ENCODE measurements around the gene CHRNB2. TPM values are rescaled to one million over a fixed set of nuclear protein-coding genes. Genes with fewer than 3 reads are reported as not detected.

The CHRNB2 gene
- total RNA-seq, 4 donors from 2014 or later = 1.1 TPM; not detected in 3

DNA sequence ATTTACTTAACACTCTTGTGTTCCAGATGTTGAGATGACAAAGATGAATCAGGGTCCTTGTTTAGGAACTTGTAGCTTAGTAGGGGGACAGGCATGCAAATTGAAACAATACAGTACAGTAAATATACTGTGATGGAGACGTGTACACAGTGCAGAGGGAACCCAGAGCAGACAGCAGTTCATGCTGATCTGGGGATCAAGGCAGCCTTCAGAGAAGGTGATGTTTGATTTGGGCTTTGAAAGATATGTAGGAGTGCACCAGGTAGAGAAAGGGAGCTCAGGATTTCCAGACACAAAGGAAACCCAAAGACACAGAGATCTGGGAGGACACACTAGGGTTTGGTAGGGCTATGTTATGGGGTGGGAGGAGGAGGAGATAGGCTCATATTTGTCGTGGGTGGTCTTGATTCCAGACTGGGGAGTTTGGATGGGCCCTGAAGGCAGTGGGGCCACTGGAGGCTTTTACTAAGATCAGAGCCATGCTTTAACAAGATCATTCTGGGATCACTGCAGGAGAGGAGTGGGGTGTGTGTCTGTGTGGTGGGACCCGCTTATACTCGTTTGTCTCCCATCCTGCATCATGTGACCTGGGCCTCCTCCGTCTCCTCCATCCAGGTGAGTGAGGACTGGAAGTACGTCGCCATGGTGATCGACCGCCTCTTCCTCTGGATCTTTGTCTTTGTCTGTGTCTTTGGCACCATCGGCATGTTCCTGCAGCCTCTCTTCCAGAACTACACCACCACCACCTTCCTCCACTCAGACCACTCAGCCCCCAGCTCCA lies 7.8 kb downstream of the CHRNB2 start:
- intact Hi-C loops (cut with DNase I; ENCODE audit: low total_unique reads) = loop anchor here (10.0 kb wide), 1 partner anchor 309 kb away; no protein-coding TSS in a partner anchor
- TF ChIP-seq, protein P1, sequence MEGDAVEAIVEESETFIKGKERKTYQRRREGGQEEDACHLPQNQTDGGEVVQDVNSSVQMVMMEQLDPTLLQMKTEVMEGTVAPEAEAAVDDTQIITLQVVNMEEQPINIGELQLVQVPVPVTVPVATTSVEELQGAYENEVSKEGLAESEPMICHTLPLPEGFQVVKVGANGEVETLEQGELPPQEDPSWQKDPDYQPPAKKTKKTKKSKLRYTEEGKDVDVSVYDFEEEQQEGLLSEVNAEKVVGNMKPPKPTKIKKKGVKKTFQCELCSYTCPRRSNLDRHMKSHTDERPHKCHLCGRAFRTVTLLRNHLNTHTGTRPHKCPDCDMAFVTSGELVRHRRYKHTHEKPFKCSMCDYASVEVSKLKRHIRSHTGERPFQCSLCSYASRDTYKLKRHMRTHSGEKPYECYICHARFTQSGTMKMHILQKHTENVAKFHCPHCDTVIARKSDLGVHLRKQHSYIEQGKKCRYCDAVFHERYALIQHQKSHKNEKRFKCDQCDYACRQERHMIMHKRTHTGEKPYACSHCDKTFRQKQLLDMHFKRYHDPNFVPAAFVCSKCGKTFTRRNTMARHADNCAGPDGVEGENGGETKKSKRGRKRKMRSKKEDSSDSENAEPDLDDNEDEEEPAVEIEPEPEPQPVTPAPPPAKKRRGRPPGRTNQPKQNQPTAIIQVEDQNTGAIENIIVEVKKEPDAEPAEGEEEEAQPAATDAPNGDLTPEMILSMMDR (IDR thresholded peaks at IDR 0.05) = no peak
- no peak for TF ChIP-seq POLR2A (IDR thresholded peaks at IDR 0.05)

DNA sequence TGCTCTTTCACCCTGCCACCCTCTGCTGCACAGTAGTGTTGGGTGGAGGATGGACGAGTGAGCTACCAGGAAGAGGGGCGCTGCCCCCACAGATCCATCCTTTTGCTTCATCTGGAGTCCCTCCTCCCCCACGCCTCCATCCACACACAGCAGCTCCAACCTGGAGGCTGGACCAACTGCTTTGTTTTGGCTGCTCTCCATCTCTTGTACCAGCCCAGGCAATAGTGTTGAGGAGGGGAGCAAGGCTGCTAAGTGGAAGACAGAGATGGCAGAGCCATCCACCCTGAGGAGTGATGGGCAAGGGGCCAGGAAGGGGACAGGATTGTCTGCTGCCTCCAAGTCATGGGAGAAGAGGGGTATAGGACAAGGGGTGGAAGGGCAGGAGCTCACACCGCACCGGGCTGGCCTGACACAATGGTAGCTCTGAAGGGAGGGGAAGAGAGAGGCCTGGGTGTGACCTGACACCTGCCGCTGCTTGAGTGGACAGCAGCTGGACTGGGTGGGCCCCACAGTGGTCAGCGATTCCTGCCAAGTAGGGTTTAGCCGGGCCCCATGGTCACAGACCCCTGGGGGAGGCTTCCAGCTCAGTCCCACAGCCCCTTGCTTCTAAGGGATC lies 8.5 kb downstream of the CHRNB2 start:
- Histone ChIP-seq H3K36me3 (no peaks in the 10 kb centered on the region), H3K27ac (no peak overlapping the region), H3K4me3 (no peak overlapping the region), H3K9me3 (no peaks in the 10 kb centered on the region), H3K27me3 (no peaks in the 10 kb centered on the region), H3K4me1 (no peaks in the 10 kb centered on the region)
- no peak for TF ChIP-seq POLR2A (IDR thresholded peaks at IDR 0.05)
- intact Hi-C loops (cut with DNase I; ENCODE audit: low total_unique reads) = loop anchor here (10.0 kb wide), 1 partner anchor 309 kb away; no protein-coding TSS in a partner anchor
- no peak for DNase-seq

More for the DNA sequence above, 7.8 kb downstream of the CHRNB2 start:
- DNase-seq = no peak
- H3K36me3 ChIP-seq = no peaks in the 10 kb centered on the region
- no peaks in the 10 kb centered on the region for H3K9me3 ChIP-seq
- no peaks in the 10 kb centered on the region for H3K4me1 ChIP-seq
- no peak overlapping the region for H3K27ac ChIP-seq
- no peak overlapping the region for H3K4me3 ChIP-seq
- no peaks in the 10 kb centered on the region for H3K27me3 ChIP-seq

DNA sequence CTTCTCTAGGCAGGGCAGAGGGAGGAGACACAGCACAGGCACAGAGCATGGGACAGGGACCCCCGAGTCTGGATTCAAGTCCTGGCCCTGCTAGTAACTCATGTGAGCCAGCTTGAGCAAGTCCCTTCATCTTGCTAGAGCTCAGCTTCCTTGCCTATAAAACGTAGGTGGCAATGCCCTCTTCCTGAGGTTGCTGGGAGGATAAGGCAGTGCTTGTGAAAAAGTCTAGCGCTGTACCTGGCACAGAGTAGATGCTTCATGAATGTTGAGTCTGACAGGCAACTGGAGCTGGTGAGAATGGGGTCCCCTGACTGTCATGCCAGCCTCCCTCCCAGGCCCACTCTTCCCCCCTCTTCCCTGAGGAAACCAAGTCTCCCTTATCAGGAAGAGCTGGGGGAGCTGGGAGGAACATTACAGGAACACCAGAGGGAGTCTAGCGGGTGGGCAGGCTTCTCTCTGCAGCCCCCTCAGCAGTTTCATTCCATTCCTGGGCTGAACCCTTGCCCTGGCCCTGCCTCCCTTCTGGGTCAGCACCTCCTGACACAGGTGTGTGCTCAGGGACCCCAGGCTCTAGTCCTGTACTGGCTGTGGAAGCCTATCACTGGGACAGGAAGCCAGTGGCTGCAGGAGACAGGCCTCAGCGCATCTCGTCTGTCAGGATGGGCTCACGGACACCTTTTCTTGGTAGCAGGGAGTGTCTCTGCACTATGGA lies 9.9 kb downstream of the CHRNB2 start:
- TF ChIP-seq POLR2A (IDR thresholded peaks at IDR 0.05) = no peak
- TF ChIP-seq, protein P1 (IDR thresholded peaks at IDR 0.05) = no peak
- Histone ChIP-seq H3K4me3 (no peak overlapping the region), H3K9me3 (no peaks in the 10 kb centered on the region), H3K27ac (peak overlapping the region; percentile 12 to 14), H3K36me3 (no peaks in the 10 kb centered on the region), H3K27me3 (no peaks in the 10 kb centered on the region), H3K4me1 (no peaks in the 10 kb centered on the region)
- no peak for DNase-seq
- intact Hi-C loops (cut with DNase I; ENCODE audit: low total_unique reads) = loop anchor here (10.0 kb wide), 1 partner anchor 307 kb away; no protein-coding TSS in a partner anchor

DNA sequence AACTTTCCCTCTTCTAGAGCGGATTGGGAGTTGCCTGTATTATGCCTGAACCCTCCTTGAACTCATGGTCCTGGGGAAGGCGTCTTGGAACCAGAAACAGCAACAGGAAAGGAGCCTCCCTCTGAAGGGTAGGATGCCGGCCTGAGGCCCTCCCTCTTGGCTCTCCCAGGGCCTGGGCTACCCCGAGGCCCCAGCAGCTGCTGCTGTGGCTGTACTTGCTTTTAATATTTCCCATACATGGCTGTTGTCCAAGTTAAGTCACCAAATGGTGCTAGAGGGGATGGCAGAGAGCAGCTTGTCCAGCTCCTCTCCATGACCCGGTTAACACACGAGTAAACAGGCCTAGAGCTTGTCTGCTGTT lies 10.5 kb downstream of the CHRNB2 start:
- H3K27ac ChIP-seq = peak overlapping the region; percentile 12 to 14
- no peak for TF ChIP-seq POLR2A (IDR thresholded peaks at IDR 0.05)
- TF ChIP-seq, protein P1 (IDR thresholded peaks at IDR 0.05) = no peak

DNA sequence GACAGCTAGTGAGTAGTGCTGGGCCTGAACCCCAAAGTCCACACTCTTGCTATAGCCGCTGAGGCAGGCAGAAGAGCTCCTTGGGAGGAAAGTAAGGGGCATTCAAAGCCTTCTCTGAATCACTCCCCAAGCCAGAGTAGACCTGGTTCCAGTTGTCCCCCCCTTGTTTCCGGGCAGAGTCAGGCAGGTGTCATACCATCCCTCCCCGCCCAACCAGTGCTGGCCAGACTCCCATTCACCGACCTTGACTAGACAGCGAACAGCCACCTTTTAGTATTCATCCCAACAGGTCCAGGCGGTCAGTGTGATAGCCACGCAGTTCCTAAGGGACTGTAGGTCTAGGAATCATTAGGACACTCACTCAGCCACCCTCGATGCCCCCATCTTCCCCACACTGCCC lies 11.8 kb downstream of the CHRNB2 start:
- Histone ChIP-seq H3K36me3 (no peaks in the 10 kb centered on the region), H3K27ac (no peak overlapping the region), H3K4me3 (no peak overlapping the region), H3K4me1 (no peaks in the 10 kb centered on the region), H3K9me3 (no peaks in the 10 kb centered on the region), H3K27me3 (no peaks in the 10 kb centered on the region)
- intact Hi-C loops (cut with DNase I; ENCODE audit: low total_unique reads) = loop anchor here (10.0 kb wide), 1 partner anchor 305 kb away; no protein-coding TSS in a partner anchor
- no peak for TF ChIP-seq POLR2A (IDR thresholded peaks at IDR 0.05)
- TF ChIP-seq, protein P1 (IDR thresholded peaks at IDR 0.05) = no peak
- no peak for DNase-seq

More for the DNA sequence above, 10.5 kb downstream of the CHRNB2 start:
- DNase-seq = no peak
- no peaks in the 10 kb centered on the region for H3K9me3 ChIP-seq
- H3K4me1 ChIP-seq = no peaks in the 10 kb centered on the region
- intact Hi-C loops (cut with DNase I; ENCODE audit: low total_unique reads) = loop anchor here (10.0 kb wide), 1 partner anchor 307 kb away; no protein-coding TSS in a partner anchor
- no peaks in the 10 kb centered on the region for H3K36me3 ChIP-seq
- H3K4me3 ChIP-seq = no peak overlapping the region
- H3K27me3 ChIP-seq = no peaks in the 10 kb centered on the region
